ENCODE results near the gene PARS2. TPM values are rescaled to one million over a fixed set of nuclear protein-coding genes. Genes with fewer than 3 reads are reported as not detected.

The PARS2 gene
- total and polyA plus RNA-seq, 2 of the 4 experiments (the other 2 are of a cell fraction), result 3.4 to 6.3 TPM

DNA sequence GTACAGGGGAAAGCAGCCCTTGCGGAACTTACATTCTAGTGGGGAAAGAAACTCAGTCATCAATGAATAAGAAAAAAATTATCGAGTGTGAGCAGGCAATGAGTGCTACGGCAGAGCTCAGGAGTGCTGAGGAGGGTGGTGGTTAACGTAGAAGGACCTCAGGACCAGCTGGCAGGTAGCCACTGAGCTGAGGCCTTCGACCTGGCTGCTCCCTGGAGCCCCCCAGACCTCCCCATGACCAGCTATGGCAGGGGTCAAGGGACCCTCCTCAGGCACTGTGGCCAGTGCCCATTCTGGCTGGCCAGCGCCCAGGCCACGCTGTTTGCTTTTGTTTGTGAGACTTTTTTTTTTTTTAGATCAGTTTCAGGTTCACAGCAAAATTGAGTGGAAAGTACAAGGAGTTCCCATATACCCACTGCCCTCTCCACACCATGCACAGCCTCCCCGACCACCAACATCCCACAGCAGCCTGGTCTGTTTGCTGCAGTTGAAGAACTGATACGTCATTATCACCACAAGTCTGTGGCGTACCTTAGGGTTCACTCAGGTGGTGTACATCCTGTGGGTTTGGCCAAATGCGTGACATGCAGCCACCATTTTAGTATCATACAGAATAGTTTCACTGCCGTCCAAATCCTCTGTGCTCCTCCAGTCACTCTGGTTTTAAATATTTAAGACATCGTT is 48.6 kb upstream of the PARS2 start:
- CTCF ChIA-PET, result no interaction called here
- Histone ChIP-seq H2BK20ac (ENCODE audit: low read depth, low read length) (no peak overlapping the region), H2AK5ac (ENCODE audit: low read depth, low read length) (no peak overlapping the region), H2BK15ac (ENCODE audit: low read depth, low read length) (no peak overlapping the region), H3K9ac (ENCODE audit: low read depth, low read length) (no peak overlapping the region), H3K9me1 (ENCODE audit: insufficient read depth, low read length) (no peaks in the 10 kb centered on the region), H3K4ac (ENCODE audit: low read depth, low read length) (no peak overlapping the region), H3K23ac (ENCODE audit: low read depth, low read length) (no peak overlapping the region), H4K5ac (ENCODE audit: low read depth, low read length) (no peak overlapping the region), H3K18ac (ENCODE audit: low read depth, low read length) (no peak overlapping the region), H3K4me1 (ENCODE audit: control insufficient read depth, insufficient read depth, low read length) (no peaks in the 10 kb centered on the region), H4K8ac (ENCODE audit: low read depth in 2 of 2, low read length in 2 of 2) (no peak overlapping the region), H3K4me3 (ENCODE audit: insufficient read depth, low read depth, low read length) (no peak overlapping the region), H3K27me3 (ENCODE audit: control insufficient read depth, insufficient read depth, low read length) (peaks cover 51% of the 10 kb centered on the region), H3K4me2 (ENCODE audit: low read depth, low read length) (no peak overlapping the region), H4K20me1 (ENCODE audit: insufficient read depth, low read length) (no peaks in the 10 kb centered on the region), H4K91ac (ENCODE audit: insufficient read depth, low read depth, low read length) (no peak overlapping the region), H3K36me3 (ENCODE audit: control insufficient read depth, insufficient read depth, low read length) (no peaks in the 10 kb centered on the region), H3K27ac (ENCODE audit: insufficient read depth, low read length) (no peak overlapping the region), H3K14ac (replicated peaks; ENCODE audit: low read depth, low read length) (no peak overlapping the region), H3K9me3 (ENCODE audit: control insufficient read depth, insufficient read depth, low read length) (no peaks in the 10 kb centered on the region), H2AFZ (replicated peaks; ENCODE audit: low read length, poor library complexity) (no peak overlapping the region), H3K56ac (ENCODE audit: extremely low read depth, insufficient read depth, low read length) (no peak overlapping the region), H3K79me1 (ENCODE audit: low read depth in 1 of 2, low read length in 2 of 2) (no peaks in the 10 kb centered on the region), H2AK9ac (replicated peaks; ENCODE audit: low read depth, low read length, poor library complexity) (no peak overlapping the region), H2BK120ac (ENCODE audit: low read depth, low read length) (no peak overlapping the region), H2BK5ac (ENCODE audit: low read depth, low read length, poor library complexity, severe bottlenecking) (no peak overlapping the region)
- no CpG with 5 or more reads among the region's 13 CpGs for WGBS, 2 experiments (ENCODE audit: extremely low coverage in 2 of 2, insufficient read length in 1 of 2)
- ATAC-seq (ENCODE audit: low read depth), result no peak
- dilution Hi-C loops (cut with HindIII; ENCODE audit: low sequenced_read_pairs, unreplicated experiment) (no loop called here), in situ Hi-C loops (cut with MboI; ENCODE audit: low sequenced_read_pairs) (loop anchor here (10.0 kb wide), 1 partner anchor 138 kb away; no protein-coding TSS in a partner anchor), intact Hi-C loops (cut with micrococcal nuclease) (loop anchor here (5.0 to 10.0 kb wide), 3 partner anchors 184 to 958 kb away; partner anchors contain the start of gene BSND)
- POLR2A ChIA-PET (ENCODE audit: unreplicated experiment), result no interaction called here
- no peak for TF ChIP-seq RAD21 (IDR thresholded peaks at IDR 0.05; ENCODE audit: low read length)
- no peak for TF ChIP-seq SMC3 (IDR thresholded peaks at IDR 0.05; ENCODE audit: low read depth, low read length)
- TF ChIP-seq, protein P1, sequence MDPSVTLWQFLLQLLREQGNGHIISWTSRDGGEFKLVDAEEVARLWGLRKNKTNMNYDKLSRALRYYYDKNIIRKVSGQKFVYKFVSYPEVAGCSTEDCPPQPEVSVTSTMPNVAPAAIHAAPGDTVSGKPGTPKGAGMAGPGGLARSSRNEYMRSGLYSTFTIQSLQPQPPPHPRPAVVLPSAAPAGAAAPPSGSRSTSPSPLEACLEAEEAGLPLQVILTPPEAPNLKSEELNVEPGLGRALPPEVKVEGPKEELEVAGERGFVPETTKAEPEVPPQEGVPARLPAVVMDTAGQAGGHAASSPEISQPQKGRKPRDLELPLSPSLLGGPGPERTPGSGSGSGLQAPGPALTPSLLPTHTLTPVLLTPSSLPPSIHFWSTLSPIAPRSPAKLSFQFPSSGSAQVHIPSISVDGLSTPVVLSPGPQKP (IDR thresholded peaks at IDR 0.05; ENCODE audit: borderline replicate concordance, low read depth, low read length), result no peak
- TF ChIP-seq, protein P2, sequence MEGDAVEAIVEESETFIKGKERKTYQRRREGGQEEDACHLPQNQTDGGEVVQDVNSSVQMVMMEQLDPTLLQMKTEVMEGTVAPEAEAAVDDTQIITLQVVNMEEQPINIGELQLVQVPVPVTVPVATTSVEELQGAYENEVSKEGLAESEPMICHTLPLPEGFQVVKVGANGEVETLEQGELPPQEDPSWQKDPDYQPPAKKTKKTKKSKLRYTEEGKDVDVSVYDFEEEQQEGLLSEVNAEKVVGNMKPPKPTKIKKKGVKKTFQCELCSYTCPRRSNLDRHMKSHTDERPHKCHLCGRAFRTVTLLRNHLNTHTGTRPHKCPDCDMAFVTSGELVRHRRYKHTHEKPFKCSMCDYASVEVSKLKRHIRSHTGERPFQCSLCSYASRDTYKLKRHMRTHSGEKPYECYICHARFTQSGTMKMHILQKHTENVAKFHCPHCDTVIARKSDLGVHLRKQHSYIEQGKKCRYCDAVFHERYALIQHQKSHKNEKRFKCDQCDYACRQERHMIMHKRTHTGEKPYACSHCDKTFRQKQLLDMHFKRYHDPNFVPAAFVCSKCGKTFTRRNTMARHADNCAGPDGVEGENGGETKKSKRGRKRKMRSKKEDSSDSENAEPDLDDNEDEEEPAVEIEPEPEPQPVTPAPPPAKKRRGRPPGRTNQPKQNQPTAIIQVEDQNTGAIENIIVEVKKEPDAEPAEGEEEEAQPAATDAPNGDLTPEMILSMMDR (conservative IDR thresholded peaks at IDR 0.05; ENCODE audit: low read depth, low read length), result no peak
- no peak for TF ChIP-seq CEBPB (IDR thresholded peaks at IDR 0.05; ENCODE audit: low read depth, low read length)
- no peak for TF ChIP-seq RCOR1 (IDR thresholded peaks at IDR 0.05; ENCODE audit: insufficient replicate concordance, low read length)
- TF ChIP-seq FOS (IDR thresholded peaks at IDR 0.05; ENCODE audit: low read depth, low read length), result no peak
- TF ChIP-seq CHD1 (IDR thresholded peaks at IDR 0.05; ENCODE audit: low read depth, low read length), result no peak
- TF ChIP-seq NFE2L2 (IDR thresholded peaks at IDR 0.05; ENCODE audit: low read depth, low read length), result no peak
- DNase-seq, result no peak
- BruUV-seq (replicated peaks), result no TSS peak
